Middle frontal gyrus (tissue), 1 donor: ENCODE results near the gene HIVEP2.

ENCODE experiments used
- DNase-seq: peaks from one replicate; pipeline ENCODE4 v3.0.0-alpha.2; 2015; ENCODE audit warnings: low spot score; ENCODE audit errors: extremely low spot score

HIVEP2 gene

DNA sequence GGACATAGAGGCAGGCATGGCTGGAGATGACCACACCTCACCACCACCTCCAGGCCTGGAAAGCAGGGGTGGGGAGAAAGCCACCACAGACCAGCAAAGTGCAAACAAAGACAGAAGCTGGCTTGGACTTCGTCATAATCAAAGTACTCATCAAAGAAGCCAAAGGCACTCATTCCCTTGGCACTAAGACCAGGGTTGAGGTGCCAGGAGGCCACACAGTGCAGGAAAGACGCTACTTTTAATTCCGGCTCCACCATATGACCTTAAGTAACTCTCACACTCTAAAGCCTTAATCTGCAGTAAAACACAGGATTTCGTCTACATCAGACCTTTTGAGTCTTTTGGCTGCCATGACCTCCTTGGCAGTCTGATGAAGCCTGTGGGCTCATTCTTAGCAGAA lies 123.1 kb downstream of the HIVEP2 start:
- DNase-seq, result no peak

DNA sequence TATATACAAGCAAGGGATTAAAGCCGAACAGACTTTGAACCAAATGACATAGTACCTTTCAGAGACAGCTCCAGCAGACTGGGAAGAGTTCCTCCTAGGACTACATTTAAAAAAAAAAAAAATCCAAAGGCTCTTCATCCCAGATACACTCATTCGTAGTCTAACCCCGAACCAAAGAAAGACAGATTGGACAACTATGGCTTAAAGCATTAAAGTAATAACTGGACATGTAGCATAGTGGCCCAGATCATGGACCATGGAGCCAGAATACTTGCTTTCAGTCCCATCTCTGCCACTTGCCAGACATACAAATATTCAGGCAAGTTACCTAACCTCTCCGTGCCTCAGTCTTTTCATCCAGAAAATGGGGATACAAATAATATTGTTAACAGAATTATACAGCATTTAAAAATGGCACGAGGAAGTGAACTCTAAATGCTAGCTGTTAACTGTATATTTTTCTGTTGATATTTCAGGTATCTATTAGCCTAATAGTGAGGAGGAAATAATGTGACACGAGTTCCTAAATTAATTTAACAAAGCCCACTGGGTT lies 123.7 kb downstream of the HIVEP2 start:
- DNase-seq, result no peak

DNA sequence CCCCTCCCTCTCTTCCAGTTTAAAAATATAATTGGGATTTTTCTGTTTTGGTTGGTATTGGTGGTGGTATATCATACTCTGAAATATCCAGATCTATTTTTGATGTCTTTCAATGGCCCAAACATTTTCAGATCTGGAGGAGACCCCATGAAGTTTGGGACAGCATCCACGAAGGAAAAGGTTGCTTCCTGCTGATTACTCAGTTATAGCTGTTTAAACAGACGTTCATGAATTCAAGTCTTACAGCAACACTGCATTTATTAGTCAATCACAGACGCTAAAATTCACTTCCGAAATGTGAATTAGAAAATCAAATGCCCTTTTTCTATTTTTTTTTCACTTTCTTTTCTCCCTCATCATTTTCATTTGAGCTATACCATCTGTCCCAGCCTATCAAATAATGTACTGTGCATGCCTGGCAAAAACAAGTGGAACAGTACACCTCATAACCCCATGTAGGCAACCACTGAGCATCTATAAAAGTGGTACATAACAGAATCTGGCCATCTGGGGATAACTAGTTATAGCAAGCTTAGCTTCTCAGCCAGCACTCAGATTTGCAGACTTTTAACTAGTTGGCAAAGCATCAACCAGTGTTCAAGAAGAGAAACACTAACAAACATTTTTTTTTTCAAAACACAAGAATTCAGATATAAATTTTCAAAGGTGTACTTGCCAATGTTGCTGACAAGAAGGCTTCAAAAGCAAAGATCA lies 124.5 kb downstream of the HIVEP2 start:
- DNase-seq, result no peak

DNA sequence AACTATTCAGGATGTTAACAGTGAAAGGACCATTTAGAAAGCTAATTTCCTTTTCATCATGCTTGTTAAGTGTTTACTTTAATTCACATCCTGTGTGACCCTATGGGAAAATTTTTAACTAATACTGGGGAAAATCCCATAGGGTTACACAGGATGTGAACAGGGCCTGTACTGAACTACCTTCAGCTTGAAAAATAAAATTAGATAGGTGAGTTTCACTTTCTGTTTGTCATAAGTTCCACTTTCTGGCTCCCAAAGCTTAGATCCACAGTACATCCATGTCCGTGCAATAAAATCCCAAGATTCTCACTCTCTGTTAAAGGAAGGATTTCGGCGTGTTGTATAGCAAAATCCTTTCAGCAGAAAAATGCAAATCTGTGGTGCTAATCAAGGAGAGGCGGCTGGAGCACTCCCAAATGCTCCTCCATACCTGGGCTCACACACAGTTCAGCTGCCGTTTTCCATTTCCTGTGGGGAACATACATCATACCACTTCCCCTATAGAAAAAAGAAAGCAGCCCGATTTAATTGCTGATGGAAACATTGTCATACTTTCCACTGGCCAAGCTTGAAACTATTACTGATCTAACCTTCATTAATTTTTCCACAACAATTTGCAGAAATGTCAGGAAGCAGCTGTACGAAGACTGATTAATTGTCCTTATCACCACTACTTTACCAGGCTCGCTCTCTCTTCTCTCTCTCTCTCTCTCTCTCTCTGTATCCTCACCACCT lies 125.2 kb downstream of the HIVEP2 start:
- DNase-seq, result no peak

DNA sequence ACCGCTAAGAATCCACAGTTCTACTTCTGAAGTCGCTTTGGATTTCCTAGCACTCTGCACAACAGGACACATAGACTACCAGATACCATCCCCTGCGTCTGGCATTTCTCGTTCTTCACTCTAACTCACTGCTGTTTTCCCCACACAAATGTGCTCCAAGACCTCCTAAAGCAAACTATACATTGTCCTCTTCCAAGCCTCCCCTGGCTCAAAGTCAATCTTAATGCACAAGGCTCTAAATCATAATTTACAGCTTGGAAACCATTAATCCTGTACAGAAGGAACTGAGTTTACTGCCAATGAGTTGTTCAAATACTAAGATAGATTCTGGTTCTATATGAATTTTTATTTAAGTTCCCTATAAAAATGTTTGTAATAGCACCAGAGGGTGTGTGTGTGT lies 128.5 kb downstream of the HIVEP2 start:
- DNase-seq, result no peak

GRCh38 chr6:142816031-142816430 lies 128.9 kb downstream of the HIVEP2 start:
- no peak for DNase-seq

- no peak for DNase-seq
Observed at GRCh38 chr6:142811923-142812322, 133.1 kb downstream of the HIVEP2 start.

DNA sequence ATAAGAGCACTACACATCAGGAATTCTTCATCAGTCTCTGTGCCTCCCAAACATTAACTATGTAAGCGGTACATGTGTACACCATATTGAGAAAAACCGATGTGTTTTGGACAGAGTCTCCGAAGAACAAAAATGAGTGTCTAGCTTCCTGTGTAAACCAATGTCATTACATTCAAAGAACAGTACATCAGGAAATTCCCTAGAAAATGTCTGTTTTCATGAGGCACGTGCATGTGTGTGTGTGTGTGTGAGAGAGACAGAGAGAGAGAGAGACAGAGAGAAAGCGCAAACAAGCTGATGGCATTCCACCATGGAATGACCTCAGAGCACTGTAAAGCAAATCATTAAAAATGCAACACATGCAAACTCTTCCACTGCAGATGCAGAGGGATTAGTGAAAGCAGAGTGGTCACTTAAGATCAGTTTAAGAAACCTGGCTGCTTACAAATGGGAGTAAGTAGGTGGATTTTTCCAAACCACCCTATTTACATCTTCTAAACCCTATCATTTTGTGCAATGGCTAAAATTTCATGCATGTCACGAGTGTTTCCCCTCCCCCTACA lies 133.9 kb downstream of the HIVEP2 start:
- no peak for DNase-seq

GRCh38 chr6:142809947-142810346 lies 135.0 kb downstream of the HIVEP2 start:
- DNase-seq, result no peak

- DNase-seq, result no peak
Observed at GRCh38 chr6:142808405-142809061, 136.4 kb downstream of the HIVEP2 start.

GRCh38 chr6:142805042-142805441 lies 139.9 kb downstream of the HIVEP2 start:
- no peak for DNase-seq

- DNase-seq, result no peak
Observed at GRCh38 chr6:142804490-142804889, 140.5 kb downstream of the HIVEP2 start.

- no peak for DNase-seq
Observed at GRCh38 chr6:142803495-142804058, 141.4 kb downstream of the HIVEP2 start.

GRCh38 chr6:142803032-142803431 lies 141.9 kb downstream of the HIVEP2 start:
- DNase-seq, result no peak

DNA sequence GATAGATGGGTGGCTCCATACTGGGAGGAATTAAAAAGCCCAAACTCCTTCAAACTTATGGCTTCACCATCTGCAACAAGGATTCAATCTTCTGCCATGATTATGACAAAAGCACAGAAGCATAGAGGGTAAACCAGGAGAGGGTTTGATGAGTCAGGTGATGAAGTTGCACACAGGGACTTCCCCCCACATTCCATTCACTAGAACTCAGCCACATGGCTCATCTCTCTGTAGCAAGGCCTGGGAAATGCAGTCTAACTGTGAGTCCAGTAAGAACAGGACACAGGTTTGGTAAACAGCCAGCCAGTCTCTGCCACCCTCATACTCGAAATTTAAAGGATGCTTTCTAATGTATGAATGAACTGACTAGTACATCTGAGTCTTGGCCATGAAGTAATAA lies 142.9 kb downstream of the HIVEP2 start:
- no peak for DNase-seq

DNA sequence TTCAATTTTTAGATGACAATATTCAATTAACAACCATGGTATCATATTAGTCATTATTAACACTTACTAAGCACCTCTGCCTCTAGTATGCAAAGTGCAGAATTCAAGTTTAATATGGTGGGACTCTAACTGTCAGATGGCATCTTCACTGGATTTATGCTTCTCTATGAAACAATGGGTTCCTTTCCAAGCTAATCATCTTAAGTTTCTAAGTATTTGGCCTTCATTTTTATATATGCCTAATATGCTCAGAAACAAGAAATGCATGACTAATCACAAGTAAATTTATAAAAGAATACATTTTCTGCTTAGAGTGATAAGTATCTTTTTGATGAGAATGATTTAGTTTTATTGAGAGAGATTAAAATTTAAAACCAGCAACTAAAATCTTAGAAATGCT lies 144.7 kb downstream of the HIVEP2 start:
- DNase-seq, result no peak

- no peak for DNase-seq
Observed at GRCh38 chr6:142799639-142800038, 145.3 kb downstream of the HIVEP2 start.

- DNase-seq, result no peak
Observed at GRCh38 chr6:142797159-142797558, 147.8 kb downstream of the HIVEP2 start.

DNA sequence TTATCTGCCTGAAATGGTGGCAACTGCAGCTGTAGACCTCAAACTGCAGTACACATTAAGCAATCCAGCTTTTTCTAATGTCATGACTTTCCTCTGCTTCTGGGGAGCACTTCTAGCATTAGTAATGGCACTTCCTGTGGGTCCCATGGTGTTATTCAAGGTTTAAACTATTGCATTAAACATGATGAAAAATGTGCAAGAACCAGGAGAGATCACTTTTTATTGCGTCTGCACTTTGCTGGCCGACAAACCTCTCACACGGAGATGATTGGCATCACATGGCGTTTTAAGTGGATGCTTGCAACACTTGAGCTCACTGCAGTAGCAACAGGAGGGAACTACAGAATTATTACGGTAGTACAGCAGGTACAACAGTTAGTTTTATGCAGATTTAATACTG lies 148.4 kb downstream of the HIVEP2 start:
- DNase-seq, result no peak

- DNase-seq, result no peak
Observed at GRCh38 chr6:142796024-142796423, 149.0 kb downstream of the HIVEP2 start.

- no peak for DNase-seq
Observed at GRCh38 chr6:142794424-142794823, 150.6 kb downstream of the HIVEP2 start.

DNA sequence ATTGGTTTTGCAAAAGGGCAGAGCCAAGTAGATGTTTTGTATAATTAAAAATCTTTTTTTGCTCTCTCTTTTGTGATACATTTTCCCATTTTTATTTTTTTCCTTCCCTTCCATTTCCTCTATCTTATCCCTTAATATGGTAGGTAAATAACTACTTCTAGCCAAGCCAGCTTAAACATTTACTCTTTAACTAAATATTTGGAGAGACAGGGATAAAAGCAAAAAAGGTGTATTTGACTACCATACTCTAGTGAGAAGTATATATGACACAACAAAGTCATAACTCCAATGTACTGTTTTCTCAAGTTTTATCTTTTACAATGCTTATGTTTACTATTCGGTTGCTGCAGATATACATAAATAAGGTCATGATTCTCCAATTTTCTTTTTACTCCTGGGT lies 154.7 kb downstream of the HIVEP2 start:
- no peak for DNase-seq
